GM12878 (cell line): ENCODE measurements around the gene NGFR. TPM values are rescaled to one million over a fixed set of nuclear protein-coding genes. Genes with fewer than 3 reads are reported as not detected.

Experiments
- ATAC-seq: fragments of 200-7000 bp; cut with Tn5 transposase; 3 replicates; pipeline ENCODE4 v1.9.1; 2020; ENCODE audit warnings: mild to moderate bottlenecking, moderate library complexity
- BruUV-seq: library from RNA; stranded (reverse); fragments of 400-500 nt; replicated peaks from 2 replicates; lab custom pipeline; 2021; lab: Mats Ljungman, UMichigan
- CTCF ChIA-PET: fragments of 300-600 bp; sonication (Branson Sonifier 250); formaldehyde crosslinking; extraction: SDS; loops from one replicate; lab custom pipeline; 2021; ENCODE audit warnings: inconsistent platforms; lab: Yijun Ruan, JAX
- POLR2A ChIA-PET: fragments of 350-600 bp; formaldehyde crosslinking; extraction: SDS; loops from one replicate; lab custom pipeline; 2021; ENCODE audit warnings: inconsistent platforms; lab: Charles Lee
- RAD21 ChIA-PET: fragments of 300-600 bp; sonication (Branson Sonifier 250); formaldehyde crosslinking; loops from one replicate; lab custom pipeline; 2023; ENCODE audit warnings: antibody characterized with exemption; ENCODE audit not compliant: unreplicated experiment; lab: Charles Lee
- SMC1A ChIA-PET: fragments of 300-600 bp; sonication (Branson Sonifier 250); formaldehyde crosslinking; loops from one replicate; lab custom pipeline; 2023; ENCODE audit not compliant: unreplicated experiment, uncharacterized antibody; lab: Charles Lee
- DNase-seq: peaks from one replicate; pipeline ENCODE4 v3.0.0-alpha.2; 2011; ENCODE audit warnings: low read depth, low spot score
- FAIRE-seq: peaks from 3 replicates; lab custom pipeline; 2011; peaks lifted over from hg19 to GRCh38; lab: Jason Lieb, UNC
- H2AFZ ChIP-seq: 2 replicates; pipeline ENCODE4 v1.6.0; 2011; ENCODE audit warnings: low read depth, low read length, control low read depth; ENCODE audit not compliant: control insufficient read depth
- H3K27ac ChIP-seq: 2 replicates; pipeline ENCODE4 v1.5.1; 2011; ENCODE audit warnings: control low read depth; ENCODE audit not compliant: control insufficient read depth, insufficient read depth
- H3K27me3 ChIP-seq, 2 experiments: replicated peaks in 1 of 2; 2 replicates each; pipeline versions ENCODE4 v1.6.0 to v1.6.1; 2011; ENCODE audit warnings: low read length in 1 of 2; ENCODE audit not compliant: control insufficient read depth in 2 of 2, insufficient read depth in 2 of 2
- H3K36me3 ChIP-seq, 2 experiments: 2 replicates each; pipeline ENCODE4 v1.5.1; 2011; ENCODE audit warnings: low read length in 1 of 2; ENCODE audit not compliant: control insufficient read depth in 2 of 2, insufficient read depth in 2 of 2
- H3K4me1 ChIP-seq: 2 replicates; pipeline ENCODE4 v1.6.1; 2011; ENCODE audit warnings: mild to moderate bottlenecking, low read length, moderate library complexity, mixed read lengths; ENCODE audit not compliant: control insufficient read depth, insufficient read depth
- H3K4me2 ChIP-seq: 2 replicates; pipeline ENCODE4 v1.6.0; 2011; ENCODE audit warnings: control low read depth; ENCODE audit not compliant: control insufficient read depth, insufficient read depth
- H3K4me3 ChIP-seq: fragments of 200-600 bp; sonication (generic); 2 replicates; pipeline ENCODE4 v1.5.1; 2016
- H3K79me2 ChIP-seq: 2 replicates; pipeline ENCODE4 v1.6.0; 2011; ENCODE audit warnings: low read length; ENCODE audit not compliant: control insufficient read depth, insufficient read depth
- H3K9ac ChIP-seq: 2 replicates; pipeline ENCODE4 v1.8.0; 2011; ENCODE audit warnings: low read length, control low read depth, mixed read lengths; ENCODE audit not compliant: control insufficient read depth, insufficient read depth
- H3K9me3 ChIP-seq: replicated peaks from 3 replicates; pipeline ENCODE4 v1.5.1; 2011; ENCODE audit warnings: mild to moderate bottlenecking, low read length; ENCODE audit not compliant: control insufficient read depth, insufficient read depth
- H4K20me1 ChIP-seq: 2 replicates; pipeline ENCODE4 v1.6.0; 2011; ENCODE audit not compliant: control insufficient read depth, insufficient read depth
- HDAC6 ChIP-seq: fragments of 200-600 bp; sonication (generic); IDR thresholded peaks from one replicate; pipeline ENCODE4 v1.8.0; 2017; ENCODE audit warnings: antibody characterized with exemption; ENCODE audit not compliant: unreplicated experiment
- IKZF1 ChIP-seq: fragments of 450-650 bp; conservative IDR thresholded peaks from 2 replicates; pipeline ENCODE4 v1.6.1; 2017; ENCODE audit warnings: antibody characterized with exemption, mild to moderate bottlenecking
- IRF4 ChIP-seq: IDR thresholded peaks from 2 replicates; pipeline ENCODE4 v1.6.1; 2011; ENCODE audit warnings: low read depth, low read length
- RUNX3 ChIP-seq: IDR thresholded peaks from 2 replicates; pipeline ENCODE4 v1.6.1; 2012; ENCODE audit warnings: low read length, inconsistent platforms
- YY1 ChIP-seq: IDR thresholded peaks from 2 replicates; pipeline ENCODE4 v1.6.1; 2011; ENCODE audit warnings: low read depth, mild to moderate bottlenecking, low read length
- WGBS: methylation state at CpG from one replicate; pipeline ENCODE4 v1.1.6; 2016; ENCODE audit warnings: low lambda C conversion rate; ENCODE audit not compliant: insufficient replicate concordance, insufficient coverage; ENCODE audit errors: missing lambda C conversion rate; 5-methylcytosine and 5-hydroxymethylcytosine counted together
- in situ Hi-C: fragments of 300-500 bp; cut with MboI; formaldehyde crosslinking; loops from 9 replicates; pipeline ENCODE4 v1.14.3; 2018; ENCODE audit warnings: mixed read lengths
- intact Hi-C: fragments of 100-400 bp; cut with micrococcal nuclease; formaldehyde crosslinking; loops from one replicate; pipeline ENCODE4 v1.14.2; 2022; ENCODE audit not compliant: unreplicated experiment
- polyA plus RNA-seq, 11 experiments: library from polyadenylated mRNA; depleted of rRNA in 4 of 11; unstranded in 6 of 11; stranded (reverse) in 5 of 11; fragments of >200 nt; fragmentation: Nextera tagmentation in 4 of 11; fragmentation: Illumina TruSeq in 1 of 11; extraction: Ambion mirVana in 4 of 11; extraction: Trizol in 1 of 11; gene quantifications; 1 replicate in 1 of 11; 2 replicates in 10 of 11; pipeline versions ENCODE4 v1.2.1 to v1.2.3, GENCODE V29; 2011 to 2016; ENCODE audit warnings: inconsistent platforms in 2 of 11, missing spikeins in 2 of 11, low read depth in 1 of 11
- total RNA-seq, 4 experiments: library from RNA; depleted of rRNA in 3 of 4; stranded (reverse); fragments of >200 nt in 3 of 4; fragmentation: Illumina TruSeq in 1 of 4; extraction: Trizol in 1 of 4; gene quantifications; 2 replicates each; pipeline versions ENCODE4 v1.2.1 to v1.2.3, GENCODE V29; 2013 to 2021
- TF ChIP-seq, protein P1 (sequence below): IDR thresholded peaks from 2 replicates; pipeline ENCODE4 v1.6.1; 2012; ENCODE audit warnings: low read depth, low read length, improper control_type of control experiment

Gene NGFR
- total and polyA plus RNA-seq, 10 of the 15 experiments (the other 5 are each of a cell fraction or from before 2014, with no cell fraction given) = 0.05 to 0.28 (median 0.08) TPM; not detected in 1

DNA sequence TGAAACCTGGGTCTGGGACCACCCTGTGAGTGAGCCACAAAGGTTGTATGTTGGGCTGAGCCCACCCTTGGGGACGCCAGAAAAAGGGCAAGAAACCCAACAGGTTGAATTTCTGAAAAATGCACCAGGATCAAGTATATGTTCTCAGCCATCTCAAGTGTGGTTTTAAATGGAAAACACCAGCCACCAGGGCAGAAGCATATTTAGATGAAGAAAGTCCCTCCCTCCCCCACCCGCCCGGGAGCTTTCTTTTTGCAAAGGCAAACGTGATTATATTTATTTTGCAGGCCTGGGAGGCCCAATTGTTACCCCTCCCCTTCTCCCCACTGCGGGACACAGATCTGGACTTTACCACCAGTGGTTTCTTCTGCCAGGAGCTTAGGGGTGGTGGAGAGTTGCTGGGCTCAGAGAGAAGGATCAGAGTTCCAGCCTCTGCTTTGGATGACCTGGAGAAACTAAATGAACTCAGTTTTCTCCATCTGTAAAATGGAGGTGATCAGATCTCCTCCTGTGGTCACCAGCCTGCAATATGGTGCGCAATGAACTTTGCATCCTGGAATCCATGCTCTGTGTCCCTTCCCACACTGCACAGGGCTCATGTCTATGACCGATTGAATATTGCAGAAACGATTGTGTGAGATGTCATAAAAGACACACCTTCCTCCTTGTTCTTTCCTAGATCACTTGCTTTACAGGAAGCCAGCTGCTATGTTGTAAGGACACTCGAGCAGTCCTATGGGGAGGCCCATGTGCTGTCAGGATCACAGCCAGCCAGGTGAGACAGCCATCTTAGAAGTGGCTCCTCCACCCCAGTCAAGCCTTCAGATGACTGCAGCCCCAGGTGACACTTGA, 21.0 kb upstream of the NGFR start:
- in situ Hi-C loops (no loop called here), intact Hi-C loops (no loop called here)
- Histone ChIP-seq H3K36me3 (no peaks in the 10 kb centered on the region), H3K79me2 (no peaks in the 10 kb centered on the region), H3K9ac (no peak overlapping the region), H3K27me3 (peaks cover 9 to 13% of the 10 kb centered on the region in 2 experiments; a peak in 3 of 4 replicates), H2AFZ (no peak overlapping the region; the same call in none of the 2 replicates), H3K9me3 (peaks cover 12% of the 10 kb centered on the region; the same call in 2 of the 3 replicates), H3K27ac (no peak overlapping the region), H3K4me2 (0 out of 2 replicates have a peak overlapping the region, but pooled peaks have one; percentile 38), H4K20me1 (no peaks in the 10 kb centered on the region), H3K4me3 (no peak overlapping the region), H3K4me1 (no peaks in the 10 kb centered on the region)
- DNase-seq (no peak), FAIRE-seq (no peak), ATAC-seq (peak; percentile 54)
- ChIA-PET POLR2A (no interaction called here), SMC1A (no interaction called here), RAD21 (interaction anchor here (0.6 kb wide), 1 partner anchor 1131 kb away, joined by 5 read pairs; no protein-coding TSS in a partner anchor), CTCF (interaction anchor here (1.1 kb wide), 1 partner anchor 35 kb away, joined by 3 read pairs; no protein-coding TSS in a partner anchor)
- 37% methylated on average over 6 of the region's 9 CpGs for WGBS
- peak; percentile 27; the same call in 1 of the 2 replicates for TF ChIP-seq YY1
- no peak for TF ChIP-seq IRF4
- peak; percentile 21 for TF ChIP-seq RUNX3
- no TSS peak for BruUV-seq

DNA sequence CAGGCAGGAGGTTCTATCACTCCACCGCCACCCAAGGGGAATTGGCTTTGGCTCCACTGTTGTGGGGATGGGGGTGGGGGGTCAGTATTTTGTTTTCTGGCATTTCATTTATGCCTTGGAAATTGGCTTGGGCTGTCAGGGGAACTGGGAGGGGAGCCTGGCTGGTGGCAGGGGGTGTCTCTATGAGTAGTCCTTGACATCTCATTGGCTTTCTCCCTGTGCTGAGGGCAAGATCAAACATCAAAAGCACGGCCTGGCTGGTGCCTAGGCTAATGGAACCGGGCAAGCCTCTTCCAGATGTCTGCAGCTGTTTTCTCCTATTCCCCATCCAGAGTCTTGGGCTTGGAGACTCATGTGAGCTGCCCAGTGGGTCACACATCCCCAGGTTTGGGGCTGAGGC, 17.4 kb upstream of the NGFR start:
- 0% methylated on average over 3 of the region's 3 CpGs for WGBS

More for the DNA sequence above, 17.4 kb upstream of the NGFR start:
- H3K4me2 ChIP-seq = no peak overlapping the region
- intact Hi-C loops (no loop called here), in situ Hi-C loops (no loop called here)
- no peaks in the 10 kb centered on the region for H3K36me3 ChIP-seq
- ATAC-seq = no peak
- ChIA-PET POLR2A (no interaction called here), RAD21 (no interaction called here), SMC1A (interaction anchor here (1.2 kb wide), 1 partner anchor 75 kb away, joined by 3 read pairs; no protein-coding TSS in a partner anchor), CTCF (interaction anchor here (0.5 kb wide), 1 partner anchor 1668 kb away, joined by 3 read pairs; no protein-coding TSS in a partner anchor)
- FAIRE-seq = no peak
- H3K27ac ChIP-seq = no peak overlapping the region
- no peaks in the 10 kb centered on the region for H3K4me1 ChIP-seq
- TF ChIP-seq, protein P1, sequence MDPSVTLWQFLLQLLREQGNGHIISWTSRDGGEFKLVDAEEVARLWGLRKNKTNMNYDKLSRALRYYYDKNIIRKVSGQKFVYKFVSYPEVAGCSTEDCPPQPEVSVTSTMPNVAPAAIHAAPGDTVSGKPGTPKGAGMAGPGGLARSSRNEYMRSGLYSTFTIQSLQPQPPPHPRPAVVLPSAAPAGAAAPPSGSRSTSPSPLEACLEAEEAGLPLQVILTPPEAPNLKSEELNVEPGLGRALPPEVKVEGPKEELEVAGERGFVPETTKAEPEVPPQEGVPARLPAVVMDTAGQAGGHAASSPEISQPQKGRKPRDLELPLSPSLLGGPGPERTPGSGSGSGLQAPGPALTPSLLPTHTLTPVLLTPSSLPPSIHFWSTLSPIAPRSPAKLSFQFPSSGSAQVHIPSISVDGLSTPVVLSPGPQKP = no peak
- TF ChIP-seq HDAC6 (no peak), IKZF1 (no peak)
- H3K9ac ChIP-seq = no peak overlapping the region
- H3K9me3 ChIP-seq = peaks cover 12% of the 10 kb centered on the region; the same call in 2 of the 3 replicates
- no peak for DNase-seq
- no TSS peak for BruUV-seq
- no peaks in the 10 kb centered on the region for H4K20me1 ChIP-seq
- H3K27me3 ChIP-seq = peaks cover 1 to 9% of the 10 kb centered on the region in 2 experiments
- no peak overlapping the region for H3K4me3 ChIP-seq
- no peaks in the 10 kb centered on the region for H3K79me2 ChIP-seq
- H2AFZ ChIP-seq = no peak overlapping the region
